D721Med (cell line): ENCODE measurements around the gene TNS1.

Source experiments
- DNase-seq: peaks from one replicate; pipeline ENCODE4 v3.0.0; 2011; ENCODE audit warnings: low spot score; ENCODE audit not compliant: insufficient read length
- FAIRE-seq: peaks from 2 replicates; lab custom pipeline; 2011; peaks lifted over from hg19 to GRCh38; lab: Jason Lieb, UNC
- TF ChIP-seq, protein P1 (sequence below): IDR thresholded peaks from 2 replicates; pipeline ENCODE4 v1.5.1; 2012; ENCODE audit warnings: mild to moderate bottlenecking, control low read depth; ENCODE audit not compliant: insufficient read depth; ENCODE audit errors: missing control alignments

Gene TNS1

DNA sequence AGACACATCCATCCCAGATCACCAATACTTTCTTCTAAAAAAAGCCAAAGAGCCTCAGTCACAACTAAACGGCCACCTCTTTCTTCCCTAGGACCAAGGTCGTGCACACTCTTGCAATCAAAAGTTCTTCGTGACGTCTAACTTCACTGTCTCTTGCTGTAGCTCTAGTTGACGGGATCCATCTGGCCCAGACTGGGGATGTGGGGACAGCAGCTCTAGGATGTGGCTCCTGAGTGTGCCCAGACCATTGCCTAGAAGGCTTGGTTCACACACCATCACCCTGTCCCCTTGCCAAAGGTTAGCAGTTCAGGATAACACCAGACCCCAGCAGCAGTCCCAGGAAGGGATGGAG is 98.2 kb downstream of the TNS1 start:
- FAIRE-seq (no peak), DNase-seq (no peak)
- TF ChIP-seq, protein P1, sequence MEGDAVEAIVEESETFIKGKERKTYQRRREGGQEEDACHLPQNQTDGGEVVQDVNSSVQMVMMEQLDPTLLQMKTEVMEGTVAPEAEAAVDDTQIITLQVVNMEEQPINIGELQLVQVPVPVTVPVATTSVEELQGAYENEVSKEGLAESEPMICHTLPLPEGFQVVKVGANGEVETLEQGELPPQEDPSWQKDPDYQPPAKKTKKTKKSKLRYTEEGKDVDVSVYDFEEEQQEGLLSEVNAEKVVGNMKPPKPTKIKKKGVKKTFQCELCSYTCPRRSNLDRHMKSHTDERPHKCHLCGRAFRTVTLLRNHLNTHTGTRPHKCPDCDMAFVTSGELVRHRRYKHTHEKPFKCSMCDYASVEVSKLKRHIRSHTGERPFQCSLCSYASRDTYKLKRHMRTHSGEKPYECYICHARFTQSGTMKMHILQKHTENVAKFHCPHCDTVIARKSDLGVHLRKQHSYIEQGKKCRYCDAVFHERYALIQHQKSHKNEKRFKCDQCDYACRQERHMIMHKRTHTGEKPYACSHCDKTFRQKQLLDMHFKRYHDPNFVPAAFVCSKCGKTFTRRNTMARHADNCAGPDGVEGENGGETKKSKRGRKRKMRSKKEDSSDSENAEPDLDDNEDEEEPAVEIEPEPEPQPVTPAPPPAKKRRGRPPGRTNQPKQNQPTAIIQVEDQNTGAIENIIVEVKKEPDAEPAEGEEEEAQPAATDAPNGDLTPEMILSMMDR = no peak

DNA sequence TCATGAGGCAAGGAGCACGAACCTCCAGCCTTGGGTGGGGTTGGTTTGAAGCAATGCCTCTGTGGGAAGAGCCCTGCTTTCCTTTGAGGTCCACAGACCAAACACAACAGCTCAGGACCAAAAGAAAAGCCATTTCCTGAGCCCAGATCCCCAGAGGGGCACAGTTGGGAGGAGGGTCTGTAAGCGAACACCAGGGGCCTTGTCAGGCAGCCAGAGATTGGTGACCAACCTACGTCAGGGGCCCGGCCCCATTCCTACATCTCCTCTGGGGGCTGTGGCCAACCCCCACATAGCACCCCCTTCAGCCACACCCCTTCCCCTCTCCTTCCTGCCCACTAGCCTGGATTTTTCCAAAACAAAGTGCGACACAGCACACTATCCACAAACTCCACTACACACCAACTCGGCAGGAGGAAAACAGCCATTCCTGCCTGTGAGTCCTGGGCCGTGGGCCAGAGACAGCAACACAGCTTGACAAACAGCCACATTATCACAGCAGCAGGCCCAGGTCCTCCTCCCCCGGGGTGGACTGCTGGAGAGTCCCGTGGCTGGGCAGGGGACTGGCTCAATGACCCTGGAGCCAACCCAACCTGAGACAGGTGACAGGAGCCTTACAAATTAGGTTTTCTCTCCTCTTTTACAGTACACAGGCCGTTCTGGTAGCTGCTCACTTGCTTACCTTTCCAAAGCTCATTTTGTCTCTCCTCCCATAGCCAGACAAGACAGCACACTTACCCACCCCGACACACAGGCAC is 98.8 kb downstream of the TNS1 start:
- no peak for FAIRE-seq
- TF ChIP-seq, protein P1 = no peak
- DNase-seq = no peak

DNA sequence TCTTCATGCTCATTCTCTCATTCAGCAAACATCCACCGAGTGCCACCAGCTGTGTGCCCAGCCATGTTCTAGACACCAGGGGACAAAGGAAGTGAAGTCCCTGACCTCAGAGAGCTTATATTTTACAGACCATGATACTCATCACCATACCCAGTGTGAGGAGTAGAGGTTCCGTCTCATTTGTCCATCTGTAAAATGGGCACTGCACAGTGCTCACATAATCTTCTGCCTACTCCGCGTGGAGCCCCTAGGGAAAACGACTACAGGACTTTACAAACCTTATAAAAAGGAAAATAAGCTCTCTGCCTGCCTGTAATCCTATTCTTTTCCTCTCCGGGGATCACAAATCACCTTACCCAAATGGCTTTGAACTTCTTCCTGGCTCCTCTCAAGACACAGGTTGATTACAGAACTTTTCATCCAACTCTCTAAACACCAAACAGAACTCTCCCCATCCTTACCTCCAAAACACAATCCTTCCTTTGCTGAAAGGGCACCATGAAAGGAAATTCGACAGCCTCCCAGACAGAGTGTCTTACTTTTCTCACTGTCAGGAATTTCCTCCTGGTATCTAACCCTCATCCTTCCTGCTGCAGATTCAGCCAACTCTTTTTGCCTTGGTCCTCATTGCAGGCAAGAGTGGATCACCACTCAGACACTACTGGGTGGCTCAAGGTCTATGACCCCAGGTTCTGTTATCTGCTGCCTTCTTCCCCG is 99.5 kb downstream of the TNS1 start:
- TF ChIP-seq, protein P1 = no peak
- FAIRE-seq = no peak
- no peak for DNase-seq

DNA sequence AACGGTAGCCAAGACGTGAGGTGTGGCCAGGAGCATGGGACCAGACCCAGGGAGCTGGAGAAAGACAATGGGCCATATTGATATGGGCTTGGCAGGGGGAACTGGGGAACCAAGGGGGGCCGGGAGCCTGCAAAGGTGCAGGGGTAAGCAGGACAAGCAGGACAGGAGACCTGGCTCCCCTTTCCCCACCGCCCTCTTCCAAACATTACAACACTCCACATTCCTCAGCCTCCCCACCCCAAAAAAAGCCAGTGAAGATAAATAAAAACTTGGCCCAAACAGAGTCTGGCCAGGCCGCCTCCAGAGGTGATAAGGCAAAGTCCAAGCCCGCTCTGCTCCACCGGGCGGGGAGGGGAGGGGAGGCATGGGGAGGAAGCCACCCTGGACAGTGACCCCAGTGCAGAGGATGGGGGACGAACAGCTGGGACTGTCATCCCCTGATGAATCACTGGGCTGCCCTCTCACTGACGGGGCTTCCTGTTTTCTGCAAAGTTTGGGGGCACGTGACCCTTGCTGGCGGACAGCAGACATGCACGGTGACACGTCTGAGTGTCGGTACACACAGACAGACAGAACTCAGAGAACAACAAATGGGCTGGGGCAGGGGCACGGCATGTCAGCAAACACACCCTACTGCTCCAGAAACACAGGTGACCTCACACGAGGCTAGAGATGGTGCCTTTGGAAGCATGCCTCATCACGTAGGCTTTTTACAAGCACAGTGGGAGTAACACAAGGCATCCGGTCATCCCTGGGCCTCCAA is 100.2 kb downstream of the TNS1 start:
- DNase-seq (no peak), FAIRE-seq (no peak)
- TF ChIP-seq, protein P1 = no peak

DNA sequence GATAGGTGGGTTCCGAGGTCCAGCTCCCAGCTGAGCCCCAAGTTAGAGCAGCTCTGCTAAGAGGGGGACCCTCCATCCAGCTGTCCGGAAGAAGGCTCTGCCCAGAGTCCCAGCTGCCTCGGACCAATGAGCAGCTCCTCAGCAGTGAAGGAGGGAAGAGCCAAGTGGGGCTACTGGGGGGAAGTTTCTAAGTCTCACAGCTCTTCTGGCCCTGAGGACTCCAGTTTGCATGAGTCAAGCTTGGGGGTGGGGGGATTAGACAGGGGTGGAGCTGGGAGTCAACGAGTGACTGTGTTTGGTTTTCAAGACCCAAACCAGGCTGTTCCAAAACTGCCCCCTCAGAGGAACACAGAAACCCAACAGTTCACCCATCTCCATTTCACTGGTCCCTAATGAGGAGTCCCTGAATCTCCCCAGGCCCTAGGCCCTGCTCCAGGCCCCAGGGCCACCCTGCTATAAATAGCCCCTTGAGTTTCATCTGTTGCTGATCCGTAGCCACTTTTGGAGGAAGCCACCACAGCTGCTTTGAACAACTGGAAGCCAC is 100.9 kb downstream of the TNS1 start:
- no peak for FAIRE-seq

DNA sequence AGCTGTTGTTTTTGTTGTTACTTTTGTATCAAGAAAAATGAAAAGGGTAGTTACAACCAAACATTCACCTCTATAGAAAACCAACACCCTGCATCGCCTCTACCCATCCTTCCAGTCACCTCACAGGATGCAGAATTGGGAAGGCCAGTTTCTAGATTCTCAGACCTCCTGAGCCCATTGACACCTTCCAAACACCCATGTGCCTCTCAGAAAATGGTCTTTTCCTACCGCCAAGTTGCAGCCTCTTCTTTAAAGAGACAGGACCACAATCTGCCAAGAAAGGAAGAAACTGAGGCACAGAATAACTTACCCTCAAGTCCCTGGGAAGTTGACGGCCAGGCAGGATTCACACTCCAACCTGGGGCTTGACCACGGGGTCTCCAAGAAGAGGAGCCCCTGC is 101.4 kb downstream of the TNS1 start:
- no peak for DNase-seq
- no peak for FAIRE-seq
- TF ChIP-seq, protein P1 = no peak

More for the DNA sequence above, 100.9 kb downstream of the TNS1 start:
- TF ChIP-seq, protein P1 = no peak
- DNase-seq = no peak
